ENCODE data around the gene ZNF653. TPM values are rescaled to one million over a fixed set of nuclear protein-coding genes. Genes with fewer than 3 reads are reported as not detected.

The ZNF653 gene
- total and polyA plus RNA-seq, 2 donors (not counting 3 experiments of a cell fraction or from before 2014, with no cell fraction given), result 7.0 to 8.7 TPM

DNA sequence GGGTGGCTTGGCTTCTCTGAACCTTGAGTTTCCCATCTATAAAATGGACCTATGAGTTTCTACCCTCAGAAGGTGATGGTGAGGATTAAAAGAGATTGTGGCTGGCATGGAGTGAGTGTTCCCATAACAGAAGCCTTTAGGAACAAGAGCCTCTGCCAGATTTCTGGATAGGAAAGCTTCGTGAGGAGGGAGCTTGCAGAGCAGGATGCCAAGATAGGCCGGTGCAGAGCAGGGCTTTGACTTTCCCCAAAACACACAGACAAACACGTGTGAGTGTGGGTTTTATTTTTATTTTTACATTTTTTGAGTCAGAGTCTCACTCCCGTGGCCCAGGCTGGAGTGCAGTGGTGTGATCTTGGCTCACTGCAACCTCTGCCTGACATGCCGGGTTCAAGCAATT, 29.3 kb upstream of the ZNF653 start:
- ChIA-PET POLR2A (no interaction called here), CTCF (interaction anchor here (1.2 kb wide), 1 partner anchor 24 kb away, joined by 4 read pairs; the partner anchor contains the start of gene ELOF1)
- dilution Hi-C loops (cut with MboI; ENCODE audit: extremely low pct_ligation_motif_present, low sequenced_read_pairs) (no loop called here), intact Hi-C loops (cut with micrococcal nuclease) (loop anchor here (5.0 kb wide), 1 partner anchor 38 kb away; no protein-coding TSS in a partner anchor)
- Histone ChIP-seq H3K27ac (ENCODE audit: insufficient read depth, low read depth, low read length) (no peak overlapping the region), H3K4me3 (replicated peaks in 1 of 3; ENCODE audit: insufficient read depth in 1 of 3, low read depth in 1 of 3, low read length in 3 of 3) (no peak overlapping the region), H3K36me3 (ENCODE audit: control insufficient read depth in 2 of 2, extremely low read depth in 1 of 2, insufficient read depth in 2 of 2, low read length in 2 of 2) (no peaks in the 10 kb centered on the region), H3K27me3 (ENCODE audit: control insufficient read depth in 2 of 2, insufficient read depth in 2 of 2, low read length in 2 of 2) (peaks cover 4 to 5% of the 10 kb centered on the region in 2 experiments), H3K9me3 (replicated peaks; ENCODE audit: control insufficient read depth, insufficient read depth, low read length) (no peaks in the 10 kb centered on the region), H3K4me2 (ENCODE audit: insufficient read depth, low read length) (no peak overlapping the region), H3K79me2 (ENCODE audit: control insufficient read depth, insufficient read depth, low read length) (no peaks in the 10 kb centered on the region), H3K4me1 (ENCODE audit: control insufficient read depth, extremely low read depth, insufficient read depth, low read length) (peaks cover 9% of the 10 kb centered on the region), H3K9me1 (replicated peaks; ENCODE audit: control insufficient read depth, extremely low read depth, insufficient read depth, low read length) (no peaks in the 10 kb centered on the region), H3K9ac (replicated peaks; ENCODE audit: extremely low read depth, insufficient read depth, low read length) (no peak overlapping the region), H2AFZ (ENCODE audit: low read depth, low read length) (no peak overlapping the region), H4K20me1 (replicated peaks; ENCODE audit: control insufficient read depth, extremely low read depth, insufficient read depth, low read length) (no peaks in the 10 kb centered on the region)
- FAIRE-seq (no peak), DNase-seq (ENCODE audit: low read depth, low spot score) (no peak)
- no TSS peak for BruUV-seq (replicated peaks)
- TF ChIP-seq, protein P1, sequence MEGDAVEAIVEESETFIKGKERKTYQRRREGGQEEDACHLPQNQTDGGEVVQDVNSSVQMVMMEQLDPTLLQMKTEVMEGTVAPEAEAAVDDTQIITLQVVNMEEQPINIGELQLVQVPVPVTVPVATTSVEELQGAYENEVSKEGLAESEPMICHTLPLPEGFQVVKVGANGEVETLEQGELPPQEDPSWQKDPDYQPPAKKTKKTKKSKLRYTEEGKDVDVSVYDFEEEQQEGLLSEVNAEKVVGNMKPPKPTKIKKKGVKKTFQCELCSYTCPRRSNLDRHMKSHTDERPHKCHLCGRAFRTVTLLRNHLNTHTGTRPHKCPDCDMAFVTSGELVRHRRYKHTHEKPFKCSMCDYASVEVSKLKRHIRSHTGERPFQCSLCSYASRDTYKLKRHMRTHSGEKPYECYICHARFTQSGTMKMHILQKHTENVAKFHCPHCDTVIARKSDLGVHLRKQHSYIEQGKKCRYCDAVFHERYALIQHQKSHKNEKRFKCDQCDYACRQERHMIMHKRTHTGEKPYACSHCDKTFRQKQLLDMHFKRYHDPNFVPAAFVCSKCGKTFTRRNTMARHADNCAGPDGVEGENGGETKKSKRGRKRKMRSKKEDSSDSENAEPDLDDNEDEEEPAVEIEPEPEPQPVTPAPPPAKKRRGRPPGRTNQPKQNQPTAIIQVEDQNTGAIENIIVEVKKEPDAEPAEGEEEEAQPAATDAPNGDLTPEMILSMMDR (IDR thresholded peaks at IDR 0.05; ENCODE audit: extremely low read depth in 1 of 2, insufficient read depth in 1 of 2, low read depth in 1 of 2, low read length in 2 of 2), result no peak
- TF ChIP-seq GATA2 (IDR thresholded peaks at IDR 0.05; ENCODE audit: insufficient read depth, insufficient read length, low read depth, low read length) (no peak), FOS (IDR thresholded peaks at IDR 0.05; ENCODE audit: borderline replicate concordance, insufficient read depth, low read length) (no peak), MYC (IDR thresholded peaks at IDR 0.05; ENCODE audit: low read depth, low read length) (no peak), MAX (IDR thresholded peaks at IDR 0.05; ENCODE audit: insufficient read depth, insufficient read length) (no peak), JUN (IDR thresholded peaks at IDR 0.05; ENCODE audit: borderline replicate concordance, insufficient read depth, insufficient read length, low read depth) (no peak), POLR2AphosphoS5 (IDR thresholded peaks at IDR 0.05; ENCODE audit: insufficient read depth, low read depth, low read length) (no peak), POLR2A (IDR thresholded peaks at IDR 0.05; ENCODE audit: low read depth, low read length) (no peak), EZH2 (IDR thresholded peaks at IDR 0.05; ENCODE audit: borderline replicate concordance, low read depth, low read length, severe bottlenecking) (no peak)
